Germinal center (tissue), 1 donor: ENCODE results near the gene GNG7.
A peak's percentile ranks its signal among the peaks of the same experiment; 100 is the strongest.
"Not testable (repeated sequence)": the region's sequence is repeated elsewhere in the genome, so short reads cannot be mapped to it uniquely, and the experiment has no call there.

ENCODE experiments used
- DNase-seq: peaks from one replicate; pipeline ENCODE4 v3.0.0; 2012; ENCODE audit warnings: mixed read lengths, low spot score

The GNG7 gene

DNA sequence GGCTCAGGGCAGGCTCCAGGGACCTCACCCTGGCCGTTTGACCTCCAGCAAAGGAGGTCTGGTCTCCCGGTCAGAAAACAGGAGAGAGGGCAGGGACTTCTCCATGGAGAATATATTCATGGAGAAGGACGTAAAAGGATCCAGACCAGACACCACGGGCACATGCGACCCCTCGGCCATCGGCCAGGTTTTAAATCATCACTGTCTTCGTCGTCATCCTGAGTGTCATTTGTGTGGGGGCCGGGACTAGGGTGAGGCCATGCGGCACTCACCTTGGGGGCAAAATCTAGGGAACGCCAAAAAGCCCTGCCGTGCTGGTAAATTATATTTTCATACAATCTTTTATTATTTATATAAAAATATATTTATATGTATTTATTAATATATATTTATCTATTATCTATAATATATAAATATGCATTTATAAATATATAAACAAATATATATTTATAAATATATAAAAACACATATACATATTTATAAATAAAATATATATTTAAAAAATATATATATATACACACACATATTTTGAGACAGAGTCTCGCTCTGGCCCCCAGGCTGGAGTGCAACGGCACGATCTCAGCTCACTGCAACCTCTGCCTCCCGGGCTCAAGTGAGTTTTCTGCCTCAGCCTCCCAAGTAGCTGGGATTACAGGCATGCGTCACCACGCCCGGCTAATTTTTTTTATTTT is 151.2 kb downstream of the GNG7 start:
- DNase-seq, result no peak

DNA sequence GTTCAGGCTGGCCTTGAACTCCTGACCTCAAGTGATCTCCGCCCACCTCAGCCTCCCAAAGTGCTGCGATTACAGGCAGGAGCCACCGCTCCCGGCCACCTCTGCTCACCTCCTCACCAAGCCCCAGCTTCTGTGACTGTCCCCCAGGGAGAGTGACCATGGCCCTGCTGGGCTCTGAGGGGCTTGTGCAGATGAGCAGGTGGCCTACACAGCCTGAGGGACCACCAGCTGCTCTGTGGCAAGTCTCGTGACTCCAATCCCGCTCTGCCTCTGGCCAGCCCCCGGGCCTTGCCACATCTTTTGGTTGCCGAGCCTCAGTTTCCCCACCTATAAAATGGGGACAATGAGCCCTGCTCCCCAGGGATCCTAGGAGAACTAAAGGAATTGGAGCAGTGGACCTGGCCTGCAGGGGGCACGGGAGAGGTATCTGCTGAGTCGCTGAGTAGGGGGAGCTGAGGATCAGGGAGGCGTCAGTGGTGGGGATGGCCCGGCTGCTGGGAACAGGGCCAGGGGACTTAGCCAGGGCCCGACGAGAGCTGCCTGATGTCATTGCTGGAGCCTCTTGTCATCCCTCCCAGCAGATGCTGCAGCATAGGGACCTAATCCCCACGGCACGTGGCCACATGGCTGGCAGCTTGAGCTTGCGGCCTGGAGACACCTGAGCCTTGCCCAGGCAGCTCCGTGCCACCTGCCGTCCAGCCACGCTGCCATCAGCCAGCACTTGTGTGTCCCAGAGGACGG is 151.9 kb downstream of the GNG7 start:
- no peak for DNase-seq

DNA sequence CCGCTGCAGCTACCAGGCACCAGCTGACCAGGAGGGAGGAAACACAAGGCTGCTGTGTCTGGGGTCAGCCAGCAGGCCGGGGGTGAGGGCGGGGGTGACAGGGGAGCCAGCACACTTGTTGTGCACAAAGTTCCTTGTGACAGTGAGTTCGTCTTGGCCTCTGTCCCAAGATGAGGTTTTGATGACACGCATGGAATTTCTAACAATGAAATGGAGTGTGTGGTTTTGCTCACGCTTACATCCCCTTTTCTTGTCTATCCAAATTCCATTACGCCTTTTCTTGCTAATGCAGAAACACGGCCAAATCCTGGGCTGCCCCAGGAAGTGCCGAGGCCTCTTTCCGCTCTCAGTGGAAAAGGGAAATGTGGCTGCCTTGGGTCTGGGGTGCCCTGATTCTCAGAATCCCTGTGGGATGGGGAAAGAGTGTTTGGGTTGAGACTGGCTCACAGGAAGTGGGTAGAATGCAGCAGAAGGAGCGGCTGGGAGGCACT is 152.7 kb downstream of the GNG7 start:
- no peak for DNase-seq

DNA sequence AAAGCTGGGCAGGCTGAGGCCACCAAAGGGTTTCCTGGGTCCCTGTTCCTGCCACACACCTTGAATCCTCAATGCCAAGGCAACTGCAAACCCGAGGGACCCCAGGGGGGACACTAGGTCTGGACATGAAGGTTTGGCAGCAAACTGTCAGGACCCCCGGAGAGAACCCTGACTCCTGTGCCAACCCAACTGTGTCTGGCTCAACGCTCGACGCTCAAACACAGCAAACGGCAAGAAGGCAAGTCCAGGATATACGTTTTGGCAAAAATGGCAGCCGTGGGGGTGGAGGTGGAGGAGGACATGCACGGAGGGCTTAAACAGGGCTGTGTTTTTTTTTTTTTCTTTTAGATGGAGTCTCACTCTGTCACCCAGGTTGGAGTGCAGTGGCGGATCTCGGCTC is 153.5 kb downstream of the GNG7 start:
- no peak for DNase-seq

DNA sequence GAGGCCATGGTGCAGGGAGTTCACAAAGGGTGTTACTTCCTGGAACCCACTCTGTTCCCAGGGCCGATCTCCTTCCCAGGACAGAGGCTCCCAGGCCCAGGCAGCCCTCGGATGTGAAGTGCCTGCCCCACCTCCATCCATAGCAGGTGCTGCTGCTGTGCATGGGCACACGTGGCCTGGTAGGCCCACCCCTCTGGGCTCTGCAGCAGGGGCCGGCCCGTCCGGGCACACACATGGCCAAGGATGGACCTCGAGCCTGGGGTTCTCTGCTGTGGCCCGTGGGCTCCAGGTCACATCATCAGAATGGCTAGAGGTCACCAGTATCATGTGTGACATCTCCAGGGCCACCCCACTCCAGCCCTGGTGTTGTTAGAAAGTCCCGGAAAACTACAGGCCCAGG is 154.8 kb downstream of the GNG7 start:
- no peak for DNase-seq

DNA sequence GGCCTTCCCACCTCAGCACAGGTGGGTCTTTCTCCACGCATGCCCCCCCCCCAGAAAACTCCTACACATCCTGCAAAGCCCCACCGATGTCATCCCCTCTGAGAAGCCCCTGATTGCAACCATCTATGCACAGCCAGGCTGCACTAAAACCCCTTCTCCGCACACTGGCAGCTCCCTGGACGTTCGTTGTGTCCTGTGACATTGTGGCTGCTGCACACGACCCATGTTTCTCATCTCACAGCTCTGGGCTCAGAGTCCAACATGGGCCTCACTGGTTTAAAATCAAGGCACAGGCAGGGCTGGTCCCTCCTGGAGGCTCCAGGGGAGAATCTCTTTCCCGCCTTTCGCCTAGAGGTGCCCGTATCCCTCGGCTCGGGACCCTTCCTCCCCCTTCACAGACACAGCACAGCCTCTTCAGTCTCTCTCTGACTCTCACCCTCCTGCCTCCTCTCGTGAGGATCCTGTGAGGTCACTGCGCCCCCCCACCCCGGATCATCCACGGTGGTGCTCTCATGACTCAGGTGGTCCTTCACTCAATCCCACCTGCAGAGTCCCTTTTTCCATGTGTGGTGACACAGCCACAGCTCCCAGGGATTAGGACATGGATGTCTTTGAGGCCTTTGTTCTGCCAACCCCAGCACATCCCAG is 155.3 kb downstream of the GNG7 start:
- no peak for DNase-seq

DNA sequence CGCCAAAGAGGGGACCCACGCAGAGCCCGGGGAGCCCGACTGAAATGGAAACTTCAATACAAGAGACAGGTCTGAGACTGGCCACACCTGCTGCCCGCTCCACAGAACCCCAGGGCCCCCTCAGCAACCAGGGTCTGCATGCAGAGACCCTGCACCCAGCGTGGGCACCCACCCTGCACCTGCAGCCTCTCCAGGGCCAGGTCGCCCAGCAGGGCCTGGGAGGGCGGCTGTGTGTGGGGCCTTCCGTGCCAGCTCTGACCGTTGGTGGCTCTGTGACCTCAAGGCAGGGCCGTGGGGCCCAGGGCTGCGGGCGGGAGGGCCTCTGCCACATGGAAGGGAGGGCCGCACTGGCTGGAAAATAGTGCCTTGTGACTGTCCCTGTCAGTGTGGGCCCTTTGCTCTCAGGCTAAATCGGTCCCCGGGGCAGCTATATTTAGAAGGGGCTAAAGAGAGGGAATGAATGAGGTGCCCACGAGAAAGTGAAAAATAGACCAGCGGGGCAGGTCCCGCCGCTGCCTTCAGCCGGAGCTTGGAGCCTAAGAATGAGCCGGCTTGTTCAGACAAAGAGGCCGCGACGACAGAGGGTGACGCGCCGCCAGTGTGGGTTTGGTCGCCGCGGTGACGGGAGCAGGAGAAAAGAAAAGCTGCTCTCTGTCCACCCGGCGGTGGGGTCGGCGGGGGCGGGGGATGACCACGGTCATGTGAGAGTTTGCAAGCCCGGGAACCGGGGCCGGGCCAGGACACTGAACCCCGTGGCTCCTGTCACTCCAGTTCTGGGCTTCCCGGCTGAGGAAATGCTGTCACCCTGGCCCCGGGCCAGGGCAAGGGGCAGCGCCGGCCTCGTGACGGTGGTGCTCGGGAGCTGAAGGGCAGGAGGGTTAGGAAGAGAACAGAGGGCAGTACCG is 156.1 kb downstream of the GNG7 start:
- no peak for DNase-seq

DNA sequence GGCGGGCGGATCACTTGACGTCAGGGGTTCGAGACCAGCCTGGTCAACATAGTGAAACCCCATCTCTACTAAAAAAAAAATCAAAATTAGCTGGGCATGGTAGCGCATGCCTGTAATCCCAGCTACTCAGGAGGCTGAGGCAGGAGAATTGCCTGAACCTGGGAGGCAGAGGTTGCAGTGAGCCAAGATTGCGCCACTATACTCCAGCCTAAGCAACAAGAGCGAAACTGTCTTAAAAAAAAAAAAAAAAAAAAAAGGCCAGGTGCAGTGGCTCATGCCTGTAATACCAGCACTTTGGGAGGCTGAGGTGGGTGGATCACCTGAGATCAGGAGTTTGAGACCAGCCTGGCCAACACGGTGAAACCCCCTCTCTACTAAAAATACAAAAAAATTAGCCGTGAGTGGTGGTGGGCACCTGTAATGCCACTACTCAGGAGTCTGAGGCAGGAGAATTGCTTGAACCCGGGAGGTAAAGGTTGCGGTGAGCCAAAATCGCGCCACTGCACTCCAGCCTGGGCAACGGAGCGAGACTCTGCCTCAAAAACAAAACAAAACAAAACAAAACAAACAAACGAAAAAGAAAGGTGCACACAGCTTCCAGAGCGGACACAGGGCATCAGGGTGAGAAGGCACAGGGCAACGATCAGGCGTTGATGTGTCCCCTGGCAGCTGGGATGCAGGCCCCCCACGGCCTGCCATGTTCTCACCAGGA is 156.9 kb downstream of the GNG7 start:
- DNase-seq, result not testable (repeated sequence)

DNA sequence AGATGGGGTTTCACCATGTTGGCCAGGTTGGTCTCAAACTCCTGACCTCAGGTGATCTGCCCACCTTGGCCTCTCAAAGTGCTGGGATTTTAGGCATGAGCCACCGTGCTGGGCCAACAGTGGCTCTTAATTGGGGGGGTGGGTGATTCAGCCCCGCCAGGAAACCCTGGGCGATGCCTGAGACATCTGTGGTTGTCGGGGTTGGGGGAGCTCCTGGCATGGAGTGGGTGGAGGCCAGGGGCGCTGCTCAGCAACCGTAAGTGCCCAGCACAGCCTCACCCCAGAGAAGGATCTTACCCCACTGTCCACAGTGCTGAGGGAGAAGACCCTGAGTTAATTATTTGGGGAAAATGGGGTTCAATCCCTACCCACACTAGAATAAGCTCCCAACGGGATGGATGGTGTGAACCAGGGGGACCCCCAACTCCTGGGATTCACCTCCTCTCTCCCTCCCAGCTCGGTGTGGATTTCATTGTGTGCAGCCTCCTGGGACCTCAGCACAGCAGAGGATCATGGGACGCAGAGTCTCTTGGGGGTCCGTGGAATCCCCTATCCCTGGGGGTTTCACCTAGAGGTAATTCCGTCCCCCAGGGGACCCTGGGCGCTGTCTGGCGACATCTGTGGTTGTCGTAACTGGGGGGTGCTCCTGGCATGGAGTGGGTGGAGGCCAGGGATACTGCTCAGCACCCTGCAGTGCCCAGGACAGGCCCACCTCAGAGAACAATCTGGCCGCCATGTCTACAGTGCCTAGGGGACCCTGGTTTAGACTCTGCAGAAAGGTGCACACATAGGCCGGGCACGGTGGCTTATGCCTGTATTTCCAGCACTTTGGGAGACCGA is 157.7 kb downstream of the GNG7 start:
- no peak for DNase-seq

DNA sequence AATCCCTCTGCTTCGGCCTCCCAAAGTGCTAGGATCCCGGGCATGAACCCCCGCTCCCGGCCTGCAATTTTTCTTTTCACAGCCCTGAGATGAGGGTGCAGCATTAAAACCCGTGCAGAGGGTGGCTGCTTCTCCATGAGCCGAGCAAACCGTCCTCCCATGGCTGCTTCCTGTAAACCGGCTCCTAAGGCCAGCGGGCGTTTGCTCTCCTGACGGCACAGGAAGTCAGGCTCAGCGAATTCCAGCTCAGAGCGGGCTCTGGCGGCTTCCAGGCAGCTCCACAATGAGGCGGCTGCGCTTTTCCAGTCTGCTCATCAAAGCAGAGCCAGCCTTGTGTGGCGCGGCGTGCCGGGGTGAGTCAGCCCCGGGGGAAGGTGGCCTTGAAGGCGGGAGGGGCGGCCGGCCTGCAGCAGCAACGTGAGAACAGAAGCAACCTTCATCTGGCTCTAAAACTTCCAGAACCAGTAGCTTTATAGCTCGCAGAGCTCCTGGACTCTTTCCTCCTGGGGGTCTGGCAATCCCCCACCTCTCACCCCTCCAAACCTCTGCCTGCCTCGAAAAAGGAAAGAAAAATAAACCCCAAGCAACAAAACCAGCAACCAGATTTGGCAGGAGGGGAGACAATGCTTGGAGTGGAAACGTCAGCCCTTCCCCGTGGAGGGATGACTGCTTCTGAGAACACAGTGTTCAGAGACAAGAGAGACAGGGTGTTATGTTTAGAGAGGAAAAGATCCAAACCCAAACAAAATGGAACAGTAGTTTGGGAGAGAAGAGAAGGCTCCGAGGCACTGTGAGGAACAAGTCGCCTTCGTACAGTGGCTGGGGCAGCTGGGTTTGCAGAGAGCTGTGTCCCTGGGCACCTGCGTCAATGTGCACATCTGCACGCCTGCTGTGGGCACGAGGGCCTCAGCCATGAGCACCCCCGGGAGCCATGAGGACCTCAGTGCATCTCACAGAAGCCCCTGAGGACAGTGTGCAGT is 158.7 kb downstream of the GNG7 start:
- DNase-seq, result peak; percentile 47

DNA sequence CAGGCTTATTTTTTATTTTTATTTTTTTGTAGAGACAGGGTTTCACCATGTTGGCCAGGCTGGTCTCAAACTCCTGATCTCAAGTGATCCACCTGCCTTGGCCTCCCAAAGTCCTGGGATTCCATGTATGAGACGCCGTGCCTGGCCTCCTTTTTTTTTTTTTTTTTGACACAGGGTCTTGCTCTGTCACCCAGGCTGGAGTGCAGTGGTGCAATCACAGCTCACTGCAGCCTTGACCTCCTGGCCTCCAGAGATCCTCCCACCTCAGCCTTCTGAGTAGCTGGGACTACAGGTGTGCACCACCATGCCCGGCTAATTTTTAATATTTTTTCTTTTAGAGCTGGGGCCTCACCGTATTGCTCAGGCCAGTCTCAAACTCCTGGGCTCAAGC is 159.4 kb downstream of the GNG7 start:
- DNase-seq, result not testable (repeated sequence)

DNA sequence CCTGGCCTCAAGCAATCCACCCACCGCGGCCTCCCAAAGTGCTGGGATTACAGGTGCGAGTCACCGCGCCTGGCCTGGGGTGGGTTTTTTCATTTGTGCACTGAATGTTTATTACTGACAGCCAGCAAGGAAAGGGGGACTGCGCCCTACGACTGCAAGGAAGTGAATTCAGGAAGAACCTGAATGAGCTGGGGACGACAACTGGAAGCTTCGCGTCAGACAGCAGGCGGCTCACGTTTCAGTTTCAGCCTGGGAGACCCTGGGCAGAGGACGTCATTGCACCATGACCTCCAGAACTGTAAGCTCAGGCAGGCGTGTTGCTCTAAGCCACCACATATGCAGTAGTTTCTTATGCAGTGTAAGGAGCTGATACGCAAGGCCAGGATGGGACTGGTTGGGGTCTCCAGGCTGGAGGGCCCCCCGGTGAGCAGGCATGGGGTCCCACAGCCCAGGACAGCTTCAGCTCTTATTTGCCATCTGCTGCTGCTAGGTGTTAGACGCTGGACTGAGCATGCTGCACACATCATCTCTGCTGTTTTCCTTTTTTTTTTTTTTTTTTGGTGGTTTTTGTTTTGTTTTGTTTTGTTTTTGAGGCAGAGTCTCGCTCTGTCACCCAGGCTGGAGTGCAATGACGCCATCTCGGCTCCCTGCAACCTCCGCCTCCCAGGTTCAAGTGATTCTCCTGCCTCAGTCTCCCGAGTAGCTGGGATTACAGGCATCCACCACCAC is 160.0 kb downstream of the GNG7 start:
- DNase-seq, result no peak

DNA sequence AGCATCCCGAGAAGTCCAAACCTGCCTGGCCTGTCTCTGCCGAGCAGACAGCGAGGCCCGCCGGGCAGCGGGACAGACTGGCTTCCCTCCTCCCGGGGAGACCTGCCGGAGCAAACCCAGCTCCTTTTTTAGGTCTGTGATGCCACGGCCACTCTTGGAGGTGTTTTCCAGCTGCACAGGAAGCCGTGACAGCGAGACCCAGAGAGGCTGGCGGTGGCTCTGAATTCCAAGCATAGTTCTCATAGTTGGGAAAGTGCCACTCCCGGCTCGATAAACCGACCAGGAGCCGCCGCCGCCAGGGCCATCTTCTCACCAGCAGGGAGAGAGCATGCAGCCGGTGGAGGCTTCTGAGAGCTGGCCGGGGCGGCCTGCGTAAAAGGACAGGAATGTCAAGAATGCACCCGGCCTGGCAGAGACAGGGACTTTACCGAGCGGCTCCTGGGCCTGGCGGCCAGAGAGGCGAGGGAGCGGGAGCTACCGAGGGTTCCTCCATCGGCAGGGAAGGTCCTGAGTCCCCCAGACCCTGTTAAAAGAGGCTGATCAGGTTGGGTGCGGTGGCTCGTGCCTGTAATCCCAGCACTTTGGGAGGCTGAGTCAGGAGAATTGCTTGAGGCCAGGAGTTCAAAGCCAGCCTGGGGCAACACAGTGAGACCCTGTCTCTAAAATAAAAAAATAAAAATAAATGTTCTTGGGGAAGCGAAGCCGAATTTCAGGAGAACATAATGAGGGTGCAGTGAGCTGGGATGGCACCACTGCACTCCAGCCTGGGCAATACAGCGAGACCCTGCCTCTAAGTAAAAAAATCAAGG is 161.6 kb downstream of the GNG7 start:
- no peak for DNase-seq

DNA sequence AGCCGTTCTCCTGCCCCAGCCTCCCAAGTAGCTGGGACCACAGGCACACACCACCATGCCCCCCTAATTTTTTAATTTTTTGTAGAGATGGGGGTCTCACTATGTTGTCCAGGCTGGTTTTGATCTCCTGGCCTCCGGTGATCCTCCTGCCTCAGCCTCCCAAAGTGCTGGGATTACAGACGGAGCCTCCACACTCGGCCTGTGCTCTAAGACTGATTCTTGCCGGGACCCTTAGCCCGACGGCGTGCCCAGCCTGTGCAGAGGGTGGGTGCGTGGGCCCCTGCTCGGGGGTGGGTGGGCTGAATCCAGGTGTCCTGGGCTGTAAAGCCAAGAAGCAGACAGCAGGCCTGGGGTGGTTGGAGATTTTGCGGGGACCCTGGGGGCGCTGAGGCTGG is 162.2 kb downstream of the GNG7 start:
- DNase-seq, result no peak

DNA sequence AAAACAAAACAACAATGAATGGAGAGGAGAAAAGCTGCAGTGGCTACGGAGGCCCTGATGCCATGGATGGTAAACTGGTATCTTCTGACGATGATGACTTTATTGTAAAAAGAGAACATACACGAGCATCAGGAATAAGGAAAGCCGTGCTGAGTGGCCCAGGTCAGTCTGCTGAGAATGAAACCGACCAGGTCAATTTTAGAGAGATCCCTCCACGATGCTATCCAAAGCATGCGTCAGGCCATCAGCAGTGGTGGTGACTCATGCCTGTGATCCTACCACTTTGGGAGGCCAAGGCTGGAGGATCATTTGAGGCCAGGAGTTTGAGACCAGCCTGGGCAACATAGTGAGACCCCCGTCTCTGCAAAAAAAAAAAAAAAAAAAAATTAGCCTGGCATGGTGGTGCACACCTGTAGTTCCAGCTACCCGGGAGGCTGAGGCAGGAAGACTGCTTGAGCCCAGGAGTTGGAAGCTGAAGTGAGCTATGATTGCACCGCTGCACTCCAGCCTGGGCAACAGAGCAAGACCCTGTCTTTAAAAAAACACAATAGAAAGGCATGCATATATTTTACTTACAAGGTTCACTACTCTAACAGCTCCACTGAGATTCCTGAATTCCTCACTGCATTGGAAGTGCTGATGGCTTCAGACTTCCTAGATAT is 164.3 kb downstream of the GNG7 start:
- DNase-seq, result no peak

DNA sequence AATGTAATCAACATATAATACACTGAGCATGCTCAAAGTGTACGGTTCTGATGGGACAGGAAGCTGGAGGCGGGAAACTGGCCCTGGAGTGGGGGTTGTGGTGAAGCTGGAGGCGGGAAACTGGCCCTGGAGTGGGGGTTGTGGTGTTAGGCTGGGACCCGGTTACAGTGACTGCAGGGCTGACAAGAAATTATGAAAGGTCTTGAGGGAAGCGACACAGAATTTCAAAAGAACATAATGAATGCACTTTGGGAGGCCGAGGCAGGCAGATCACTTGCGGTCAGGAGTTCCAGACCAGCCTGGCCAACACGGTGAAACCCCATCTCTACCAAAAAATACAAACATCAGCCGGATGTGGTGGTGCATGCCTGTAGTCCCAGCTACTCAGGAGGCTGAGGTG is 164.9 kb downstream of the GNG7 start:
- DNase-seq, result not testable (repeated sequence)

DNA sequence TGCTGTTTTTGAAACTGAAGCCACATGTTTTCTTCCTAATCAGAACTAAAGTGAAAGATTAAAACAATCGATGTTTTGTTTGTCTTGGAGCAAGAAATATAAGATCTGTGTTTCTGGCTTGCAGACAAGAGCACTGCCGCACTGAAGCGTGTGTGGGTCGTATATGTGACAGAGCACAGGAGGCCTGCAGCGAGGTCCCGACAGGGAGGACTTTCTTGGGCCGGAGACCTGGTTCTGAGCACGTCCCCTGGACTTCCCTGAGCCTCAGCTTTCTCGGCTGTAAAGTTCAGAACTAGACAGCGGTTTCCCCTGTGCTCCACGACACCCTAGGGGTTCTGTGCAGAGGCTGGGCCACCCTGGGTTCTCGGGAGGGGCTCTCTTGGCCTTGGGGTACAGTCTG is 166.0 kb downstream of the GNG7 start:
- no peak for DNase-seq
